C4-2B (cell line): ENCODE results near the gene TMEM179.
A peak's percentile ranks its signal among the peaks of the same experiment; 100 is the strongest.
"Not testable (repeated sequence)": the region's sequence is repeated elsewhere in the genome, so short reads cannot be mapped to it uniquely, and the experiment has no call there.

ENCODE experiments used
- H3K27ac ChIP-seq: fragments of 450-650 bp; 2 replicates; pipeline ENCODE4 v1.5.1; 2017
- ZFX ChIP-seq: fragments of 450-650 bp; IDR thresholded peaks from 2 replicates; pipeline ENCODE4 v1.6.1; 2017
- TF ChIP-seq, protein P1 (sequence below): fragments of 450-650 bp; conservative IDR thresholded peaks from 2 replicates; pipeline ENCODE4 v1.5.1; 2017; ENCODE audit warnings: mild to moderate bottlenecking

The TMEM179 gene

GRCh38 chr14:104641753-104642539 is 37.4 kb upstream of the TMEM179 start:
- H3K27ac ChIP-seq: no peak overlapping the region
- TF ChIP-seq ZFX: no peak
- TF ChIP-seq, protein P1, sequence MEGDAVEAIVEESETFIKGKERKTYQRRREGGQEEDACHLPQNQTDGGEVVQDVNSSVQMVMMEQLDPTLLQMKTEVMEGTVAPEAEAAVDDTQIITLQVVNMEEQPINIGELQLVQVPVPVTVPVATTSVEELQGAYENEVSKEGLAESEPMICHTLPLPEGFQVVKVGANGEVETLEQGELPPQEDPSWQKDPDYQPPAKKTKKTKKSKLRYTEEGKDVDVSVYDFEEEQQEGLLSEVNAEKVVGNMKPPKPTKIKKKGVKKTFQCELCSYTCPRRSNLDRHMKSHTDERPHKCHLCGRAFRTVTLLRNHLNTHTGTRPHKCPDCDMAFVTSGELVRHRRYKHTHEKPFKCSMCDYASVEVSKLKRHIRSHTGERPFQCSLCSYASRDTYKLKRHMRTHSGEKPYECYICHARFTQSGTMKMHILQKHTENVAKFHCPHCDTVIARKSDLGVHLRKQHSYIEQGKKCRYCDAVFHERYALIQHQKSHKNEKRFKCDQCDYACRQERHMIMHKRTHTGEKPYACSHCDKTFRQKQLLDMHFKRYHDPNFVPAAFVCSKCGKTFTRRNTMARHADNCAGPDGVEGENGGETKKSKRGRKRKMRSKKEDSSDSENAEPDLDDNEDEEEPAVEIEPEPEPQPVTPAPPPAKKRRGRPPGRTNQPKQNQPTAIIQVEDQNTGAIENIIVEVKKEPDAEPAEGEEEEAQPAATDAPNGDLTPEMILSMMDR: no peak

- TF ChIP-seq, protein P1: no peak
- TF ChIP-seq ZFX: no peak
- no peak overlapping the region for H3K27ac ChIP-seq
These were observed 36.1 kb upstream of the TMEM179 start for GRCh38 chr14:104640681-104641080.

GRCh38 chr14:104639885-104640548 is 35.4 kb upstream of the TMEM179 start:
- H3K27ac ChIP-seq: no peak overlapping the region
- TF ChIP-seq, protein P1: peak; percentile 99
- TF ChIP-seq ZFX: no peak

GRCh38 chr14:104639471-104639870 is 34.9 kb upstream of the TMEM179 start:
- TF ChIP-seq, protein P1: no peak
- no peak for TF ChIP-seq ZFX

DNA sequence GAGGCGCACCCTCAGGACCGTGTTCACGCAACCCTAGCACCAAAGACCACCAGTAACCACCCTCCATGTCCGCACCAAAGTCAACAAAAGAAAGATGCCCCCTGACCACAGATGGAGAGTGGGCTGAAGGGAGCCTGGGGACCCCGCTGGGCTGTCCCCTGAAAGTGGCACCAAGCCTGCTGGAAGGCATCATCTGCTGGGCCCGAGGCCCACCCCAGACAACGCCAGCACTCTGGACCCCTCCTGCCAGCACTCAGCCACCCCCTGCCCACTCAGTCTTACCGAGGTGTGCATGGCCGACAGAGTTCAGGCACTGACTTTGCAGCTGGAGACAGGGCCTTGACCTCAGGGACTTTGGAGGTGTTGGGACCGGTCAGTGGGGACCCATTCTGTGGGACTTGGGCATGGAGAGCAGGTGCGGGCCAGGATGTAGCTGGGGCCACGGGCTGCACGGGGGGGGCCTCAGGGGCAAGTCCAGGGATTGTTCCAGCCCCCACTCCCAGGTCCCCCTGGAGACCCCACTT is 34.4 kb upstream of the TMEM179 start:
- TF ChIP-seq, protein P1: no peak
- no peak for TF ChIP-seq ZFX
- H3K27ac ChIP-seq: no peak overlapping the region

More at GRCh38 chr14:104639471-104639870, 34.9 kb upstream of the TMEM179 start:
- no peak overlapping the region for H3K27ac ChIP-seq

- TF ChIP-seq, protein P1: no peak
- no peak for TF ChIP-seq ZFX
- H3K27ac ChIP-seq: no peak overlapping the region
These were observed 33.6 kb upstream of the TMEM179 start for GRCh38 chr14:104638190-104638589.

- no peak for TF ChIP-seq ZFX
- TF ChIP-seq, protein P1: no peak
- no peak overlapping the region for H3K27ac ChIP-seq
These were observed 33.0 kb upstream of the TMEM179 start for GRCh38 chr14:104637546-104638003.

DNA sequence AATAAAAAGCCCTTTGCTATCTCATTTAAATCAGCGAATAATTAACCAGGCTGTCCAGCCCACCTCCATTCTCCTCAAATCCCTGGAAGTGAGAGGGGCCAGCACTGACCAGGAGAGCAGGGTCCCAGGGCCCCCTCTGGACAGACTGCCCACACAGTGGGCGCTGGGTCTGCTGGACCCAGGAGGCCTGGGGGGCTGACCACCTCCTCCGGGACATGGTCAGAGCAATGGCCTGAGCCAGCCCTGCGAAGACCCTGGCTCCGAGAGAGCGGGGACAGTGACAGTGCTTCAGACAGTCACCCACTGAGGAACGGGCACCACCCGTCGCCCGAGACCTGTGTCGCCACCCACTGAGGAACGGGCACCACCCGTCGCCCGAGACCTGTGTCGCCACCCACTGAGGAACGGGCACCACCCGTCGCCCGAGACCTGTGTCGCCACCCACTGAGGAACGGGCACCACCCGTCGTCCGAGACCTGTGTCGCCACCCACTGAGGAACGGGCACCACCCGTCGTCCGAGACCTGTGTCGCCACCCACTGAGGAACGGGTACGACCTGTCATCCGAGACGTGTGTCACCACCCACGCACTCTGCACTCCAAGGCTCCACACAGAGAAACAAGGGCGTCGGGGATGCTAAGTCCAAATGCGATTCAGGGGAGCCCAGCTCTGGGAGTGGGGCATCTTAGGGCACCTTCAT is 32.4 kb upstream of the TMEM179 start:
- H3K27ac ChIP-seq: not testable (repeated sequence)
